Natural killer cell (primary cell): ENCODE measurements around the gene ACTL9. TPM values are rescaled to one million over a fixed set of nuclear protein-coding genes. Genes with fewer than 3 reads are reported as not detected.

Experiments used
- ATAC-seq, 3 donors: fragments of 150-1000 bp in 2 of 3; fragments of 200-7000 bp in 1 of 3; cut with Tn5 transposase; 1 replicate in 1 of 3; 2 replicates in 2 of 3; pipeline ENCODE4 v1.10.0; 2021; ENCODE audit warnings: mild to moderate bottlenecking in 2 of 3, moderate library complexity in 2 of 3
- DNase-seq, 2 donors: peaks; one replicate each; pipeline versions ENCODE4 v3.0.0 to v3.0.0-alpha.2; 2013 to 2021; ENCODE audit warnings: mixed read lengths in 1 of 2
- H3K27ac ChIP-seq: one replicate; pipeline ENCODE4 v1.5.1; 2013; ENCODE audit warnings: mild to moderate bottlenecking, low read length
- H3K27me3 ChIP-seq: one replicate; pipeline ENCODE4 v1.6.1; 2013; ENCODE audit warnings: low read length; ENCODE audit not compliant: control insufficient read depth, insufficient read depth
- H3K36me3 ChIP-seq: one replicate; pipeline ENCODE4 v1.6.1; 2013; ENCODE audit warnings: low read length; ENCODE audit not compliant: control insufficient read depth, insufficient read depth
- H3K4me1 ChIP-seq: one replicate; pipeline ENCODE4 v1.6.1; 2013; ENCODE audit warnings: low read length; ENCODE audit not compliant: control insufficient read depth, insufficient read depth
- H3K4me3 ChIP-seq: one replicate; pipeline ENCODE4 v1.5.1; 2013; ENCODE audit warnings: low read length
- H3K9me3 ChIP-seq: one replicate; pipeline ENCODE4 v1.6.1; 2013; ENCODE audit warnings: low read length; ENCODE audit not compliant: control insufficient read depth, insufficient read depth
- H3K27ac Mint-ChIP-seq, 2 donors: one replicate each; pipeline ENCODE4 v1.8.0; 2022; ENCODE audit warnings: mild to moderate bottlenecking in 2 of 2, mixed read lengths in 2 of 2, moderate library complexity in 1 of 2
- H3K27me3 Mint-ChIP-seq, 2 donors: one replicate each; pipeline ENCODE4 v1.8.0; 2022; ENCODE audit warnings: low read depth in 2 of 2, mixed read lengths in 2 of 2
- H3K36me3 Mint-ChIP-seq: one replicate; pipeline ENCODE4 v1.8.0; 2022; ENCODE audit warnings: mixed read lengths
- H3K4me1 Mint-ChIP-seq, 2 donors: one replicate each; pipeline ENCODE4 v1.8.0; 2022; ENCODE audit warnings: mixed read lengths in 2 of 2
- H3K4me3 Mint-ChIP-seq: one replicate; pipeline ENCODE4 v1.8.0; 2022; ENCODE audit warnings: mild to moderate bottlenecking, moderate library complexity, mixed read lengths
- H3K9me3 Mint-ChIP-seq, 2 donors: one replicate each; pipeline ENCODE4 v1.8.0; 2022; ENCODE audit warnings: mixed read lengths in 2 of 2
- CTCF ChIP-seq: fragments of 200-600 bp; IDR thresholded peaks from one replicate; pipeline ENCODE4 v1.8.0; 2022; ENCODE audit warnings: antibody characterized with exemption
- WGBS: methylation state at CpG from one replicate; pipeline ENCODE4 v1.1.7; 2013; ENCODE audit warnings: missing lambda C conversion rate; ENCODE audit not compliant: insufficient coverage; 5-methylcytosine and 5-hydroxymethylcytosine counted together
- intact Hi-C: fragments of 100-400 bp; cut with micrococcal nuclease; formaldehyde crosslinking; loops from one replicate; pipeline ENCODE4 v1.14.2; 2022
- total RNA-seq, 4 donors: library from RNA; stranded (reverse); fragments of 120-200 nt in 1 of 4; gene quantifications; one replicate each; pipeline versions ENCODE4 v1.2.3 to v1.2.4, GENCODE V29; 2013 to 2022

ACTL9 gene
- total RNA-seq, 3 donors from 2014 or later (not counting 1 experiment from before 2014, with no cell fraction given) = not detected

GRCh38 chr19:8680676-8681344 lies 17.8 kb downstream of the ACTL9 start:
- H3K4me3 Mint-ChIP-seq = peak overlapping the region; percentile 4
- Histone ChIP-seq H3K4me3 (no peak overlapping the region), H3K36me3 (no peaks in the 10 kb centered on the region), H3K27me3 (no peaks in the 10 kb centered on the region), H3K9me3 (no peaks in the 10 kb centered on the region), H3K4me1 (peaks cover 42% of the 10 kb centered on the region), H3K27ac (no peak overlapping the region)
- DNase-seq (no peak), ATAC-seq (no peak)
- H3K36me3 Mint-ChIP-seq = no peaks in the 10 kb centered on the region
- WGBS = 84% methylated on average over 4 of the region's 5 CpGs
- peaks cover 0 to 6% of the 10 kb centered on the region in 2 donors for H3K27me3 Mint-ChIP-seq
- intact Hi-C loops = no loop called here
- H3K27ac Mint-ChIP-seq = peak overlapping the region in 1 of 2 donors; percentile 30
- peaks cover 13 to 16% of the 10 kb centered on the region in 2 donors for H3K9me3 Mint-ChIP-seq
- TF ChIP-seq CTCF = no peak
- H3K4me1 Mint-ChIP-seq = peaks cover 37 to 57% of the 10 kb centered on the region in 2 donors

GRCh38 chr19:8678244-8678807 lies 20.3 kb downstream of the ACTL9 start:
- Histone ChIP-seq H3K4me1 (peaks cover 27% of the 10 kb centered on the region), H3K27me3 (no peaks in the 10 kb centered on the region), H3K36me3 (no peaks in the 10 kb centered on the region), H3K4me3 (no peak overlapping the region), H3K27ac (no peak overlapping the region), H3K9me3 (no peaks in the 10 kb centered on the region)
- Mint-ChIP-seq H3K36me3 (no peaks in the 10 kb centered on the region), H3K27ac (no peak overlapping the region), H3K27me3 (peaks cover 0 to 8% of the 10 kb centered on the region in 2 donors), H3K4me3 (no peak overlapping the region), H3K9me3 (peaks cover 16 to 18% of the 10 kb centered on the region in 2 donors), H3K4me1 (peaks cover 24 to 44% of the 10 kb centered on the region in 2 donors)
- DNase-seq (no peak), ATAC-seq (no peak)
- intact Hi-C loops = no loop called here
- TF ChIP-seq CTCF = no peak

- Mint-ChIP-seq H3K4me3 (no peak overlapping the region), H3K27me3 (peaks cover 0 to 8% of the 10 kb centered on the region in 2 donors), H3K9me3 (peaks cover 11 to 14% of the 10 kb centered on the region in 2 donors), H3K4me1 (peaks cover 13 to 44% of the 10 kb centered on the region in 2 donors), H3K27ac (no peak overlapping the region), H3K36me3 (no peaks in the 10 kb centered on the region)
- TF ChIP-seq CTCF = no peak
- Histone ChIP-seq H3K4me1 (peaks cover 36% of the 10 kb centered on the region), H3K36me3 (no peaks in the 10 kb centered on the region), H3K9me3 (no peaks in the 10 kb centered on the region), H3K27me3 (no peaks in the 10 kb centered on the region), H3K27ac (no peak overlapping the region), H3K4me3 (no peak overlapping the region)
- DNase-seq = no peak
- intact Hi-C loops = no loop called here
- ATAC-seq = no peak
- 46% methylated on average over 3 of the region's 3 CpGs for WGBS
These were observed 23.5 kb downstream of the ACTL9 start for GRCh38 chr19:8675066-8675465.
